Frontal cortex (tissue), 4 donors: ENCODE results near the gene FGD6. TPM values are rescaled to one million over a fixed set of nuclear protein-coding genes. Genes with fewer than 3 reads are reported as not detected.

Source experiments
- DNase-seq, 2 donors: peaks; one replicate each; pipeline ENCODE4 v3.0.0; 2012; ENCODE audit warnings: low spot score in 2 of 2
- FAIRE-seq: peaks from 2 replicates; lab custom pipeline; 2012; peaks lifted over from hg19 to GRCh38; lab: Jason Lieb, UNC
- total RNA-seq: library from RNA; depleted of rRNA; stranded (reverse); fragments of >200 nt; gene quantifications from one replicate; pipeline ENCODE4 v1.2.3, GENCODE V29; 2014
- donor health status: control.
- donor health status: control.
- donor health status: control.

The FGD6 gene
- total RNA-seq, 1 donor from 2014 or later: 12.6 TPM

DNA sequence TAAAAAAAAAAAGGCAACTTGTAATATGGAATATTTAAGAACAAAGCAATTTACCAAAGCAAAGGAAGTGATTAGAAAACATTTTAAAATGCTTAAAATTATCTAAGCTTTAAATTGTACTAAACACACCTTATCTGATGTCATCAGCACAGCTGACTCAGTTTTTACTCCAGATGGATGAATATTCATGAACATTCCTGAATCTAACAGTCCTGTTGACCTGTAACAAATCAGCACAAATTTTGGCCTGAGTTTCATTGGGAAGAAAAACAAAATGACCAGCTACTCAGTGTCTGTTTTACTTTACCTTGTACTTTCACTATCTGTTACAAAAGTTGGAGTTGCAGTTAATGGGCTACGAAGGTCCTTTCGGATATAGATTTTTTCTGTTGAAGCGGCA lies 159.8 kb downstream of the FGD6 start:
- DNase-seq (no peak), FAIRE-seq (no peak)

DNA sequence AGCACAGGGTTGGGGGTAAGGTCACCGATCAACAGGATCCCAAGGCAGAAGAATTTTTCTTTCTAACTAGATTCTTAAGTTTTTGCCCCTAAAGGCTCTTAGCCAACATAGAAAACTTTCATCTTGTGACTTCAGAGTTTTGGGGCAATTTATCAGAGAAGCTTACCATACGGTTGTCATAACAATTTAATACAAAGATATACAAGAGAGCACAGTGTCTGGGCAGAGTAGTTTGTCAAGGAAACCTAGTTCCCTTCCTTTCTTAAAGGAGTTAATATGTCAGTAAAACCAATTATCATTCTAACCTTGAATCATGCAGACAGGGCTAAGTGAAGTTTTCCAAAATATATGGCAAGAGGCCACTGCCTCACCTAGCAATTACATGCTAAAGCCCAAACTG lies 162.2 kb downstream of the FGD6 start:
- DNase-seq: no peak
- no peak for FAIRE-seq

DNA sequence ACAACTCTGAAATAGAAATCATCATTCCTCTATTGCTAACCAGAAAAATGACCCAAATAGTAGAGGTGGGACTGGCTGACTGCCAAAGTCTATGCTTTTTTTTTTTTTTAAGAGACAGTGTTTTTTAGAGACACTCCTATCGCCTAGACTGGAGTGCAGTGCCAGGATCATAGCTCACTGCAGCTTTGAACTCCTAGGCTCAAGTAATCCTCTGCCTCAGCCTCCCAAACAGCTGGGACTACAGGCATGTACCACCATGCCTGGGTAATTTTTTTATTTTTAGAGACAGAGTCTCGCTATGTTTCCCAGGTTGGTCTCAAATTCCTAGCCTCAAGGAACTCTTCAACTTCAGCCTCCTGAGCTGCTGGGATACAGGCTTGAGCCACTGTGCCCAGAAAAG lies 163.1 kb downstream of the FGD6 start:
- FAIRE-seq: no peak

DNA sequence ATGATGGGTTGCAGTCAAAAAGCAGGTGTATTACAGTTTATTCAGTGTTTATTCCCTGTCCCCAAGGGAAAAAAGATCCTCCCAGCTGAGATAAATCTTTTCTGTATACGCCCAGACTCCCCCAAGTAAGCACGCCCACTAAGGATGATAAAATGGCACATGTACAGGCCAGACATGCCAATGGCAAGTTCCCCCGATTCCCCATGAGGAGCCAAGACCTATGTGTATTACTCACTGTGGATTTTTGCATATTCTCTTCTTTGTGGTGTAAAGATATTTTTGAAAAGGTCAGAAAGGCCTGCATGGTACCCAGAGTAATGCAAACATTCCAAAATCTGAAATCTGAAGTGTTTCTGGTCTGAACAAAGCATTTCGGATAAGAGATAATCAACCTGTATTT lies 166.0 kb downstream of the FGD6 start:
- FAIRE-seq: no peak
- DNase-seq: no peak

More for the DNA sequence above, 163.1 kb downstream of the FGD6 start:
- DNase-seq: no peak

DNA sequence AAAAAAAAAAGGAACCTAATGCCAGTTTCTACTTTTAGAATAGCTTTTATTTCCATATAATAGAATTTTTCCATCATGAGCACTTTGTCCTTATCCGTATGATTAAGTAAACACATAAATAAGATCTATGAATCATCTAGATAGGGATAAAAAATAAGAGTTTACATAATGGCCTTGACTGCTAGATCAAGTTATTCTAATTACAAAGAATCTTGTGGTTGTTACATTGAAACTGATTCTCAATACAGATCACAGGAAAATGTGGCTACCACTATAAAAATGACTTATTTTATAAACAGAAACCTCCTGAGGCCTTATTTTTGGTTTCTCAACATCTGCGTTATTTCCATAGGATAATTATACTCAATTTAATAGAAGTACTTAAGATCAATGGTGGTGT lies 179.4 kb downstream of the FGD6 start:
- FAIRE-seq: no peak

DNA sequence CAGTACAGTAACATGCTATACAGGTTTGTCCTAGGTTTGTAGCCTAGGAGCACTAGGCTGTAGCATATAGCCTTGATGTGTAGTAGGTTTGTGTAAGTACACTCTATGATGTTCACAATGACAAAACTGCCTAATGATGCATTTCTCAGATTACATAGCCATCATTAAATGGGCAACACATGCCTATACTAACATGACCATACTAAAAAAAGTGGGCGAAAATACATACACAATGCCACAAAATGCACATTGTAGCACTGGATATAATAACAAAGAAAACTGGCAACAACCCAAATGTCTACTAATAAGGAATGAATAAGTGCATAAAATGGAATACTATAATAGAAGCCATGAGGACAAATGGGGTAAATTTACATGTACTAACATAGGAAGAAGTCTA lies 182.5 kb downstream of the FGD6 start:
- FAIRE-seq: no peak
- DNase-seq: no peak

More for the DNA sequence above, 179.4 kb downstream of the FGD6 start:
- no peak for DNase-seq

Other genes with a start within 250 kb of the FGD6 start
- 76.6 TPM for gene NDUFA12, start 213.8 kb downstream of the FGD6 start, total RNA-seq
- gene NR2C1, start 143.8 kb downstream of the FGD6 start, total RNA-seq: 58.3 TPM
- 293 TPM for gene VEZT, start 340 bp upstream of the FGD6 start, total RNA-seq